HFFc6 (cell line): ENCODE results near the gene CCSER1. TPM values are rescaled to one million over a fixed set of nuclear protein-coding genes. Genes with fewer than 3 reads are reported as not detected.

Source experiments
- DNase-seq: peaks from one replicate; pipeline ENCODE4 v3.0.0-alpha.2; 2018
- H3K27ac Mint-ChIP-seq: 2 replicates; pipeline ENCODE4 v1.8.0; 2020; ENCODE audit warnings: mild to moderate bottlenecking, mixed read lengths
- H3K27me3 Mint-ChIP-seq: 2 replicates; pipeline ENCODE4 v1.8.0; 2021; ENCODE audit warnings: mild to moderate bottlenecking, moderate library complexity, mixed read lengths; ENCODE audit not compliant: insufficient read depth
- H3K36me3 Mint-ChIP-seq: 2 replicates; pipeline ENCODE4 v1.8.0; 2021; ENCODE audit warnings: low read depth, mixed read lengths
- H3K4me1 Mint-ChIP-seq: 2 replicates; pipeline ENCODE4 v1.8.0; 2020; ENCODE audit warnings: low read depth, mixed read lengths
- H3K4me3 Mint-ChIP-seq: 2 replicates; pipeline ENCODE4 v1.8.0; 2020; ENCODE audit warnings: mild to moderate bottlenecking, moderate library complexity, mixed read lengths
- H3K9me3 Mint-ChIP-seq: 2 replicates; pipeline ENCODE4 v1.8.0; 2020; ENCODE audit warnings: mild to moderate bottlenecking, mixed read lengths
- total RNA-seq, 6 experiments: library from RNA; stranded (reverse); fragmentation: NEBNext Ultra II Directional; extraction: Animal tissue kit (Norgen Biotek cat#: 25700); gene quantifications; 2 replicates in 1 of 6; 3 replicates in 5 of 6; pipeline ENCODE4 v1.2.3, GENCODE V29; 2021
- TF ChIP-seq, protein P1 (sequence below): fragments of 200-600 bp; sonication (generic); IDR thresholded peaks from 2 replicates; pipeline ENCODE4 v1.5.0; 2021; ENCODE audit warnings: antibody characterized with exemption, mild to moderate bottlenecking

CCSER1 gene
- total RNA-seq, 6 experiments from 2014 or later = not detected

DNA sequence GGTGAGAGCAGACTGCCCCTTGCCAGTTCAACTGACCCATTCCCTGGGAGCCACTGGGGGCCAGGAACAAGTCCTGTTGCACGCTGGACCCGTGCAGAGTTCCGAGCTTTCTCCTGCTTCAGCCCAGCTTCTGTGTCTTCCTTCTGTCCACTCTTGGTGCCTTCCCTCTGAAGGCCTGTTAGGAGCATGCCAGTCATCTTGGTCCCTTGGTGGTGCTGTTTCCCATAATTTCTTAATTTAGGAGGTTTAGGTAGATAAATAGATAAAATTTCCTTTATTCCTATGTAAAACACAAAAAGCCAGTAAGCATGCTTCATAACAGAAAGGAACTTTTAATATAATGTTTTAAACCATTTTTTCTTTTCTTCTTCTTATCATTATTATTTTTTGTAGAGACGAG, 672.7 kb downstream of the CCSER1 start:
- no peak overlapping the region for H3K27ac Mint-ChIP-seq
- TF ChIP-seq, protein P1, sequence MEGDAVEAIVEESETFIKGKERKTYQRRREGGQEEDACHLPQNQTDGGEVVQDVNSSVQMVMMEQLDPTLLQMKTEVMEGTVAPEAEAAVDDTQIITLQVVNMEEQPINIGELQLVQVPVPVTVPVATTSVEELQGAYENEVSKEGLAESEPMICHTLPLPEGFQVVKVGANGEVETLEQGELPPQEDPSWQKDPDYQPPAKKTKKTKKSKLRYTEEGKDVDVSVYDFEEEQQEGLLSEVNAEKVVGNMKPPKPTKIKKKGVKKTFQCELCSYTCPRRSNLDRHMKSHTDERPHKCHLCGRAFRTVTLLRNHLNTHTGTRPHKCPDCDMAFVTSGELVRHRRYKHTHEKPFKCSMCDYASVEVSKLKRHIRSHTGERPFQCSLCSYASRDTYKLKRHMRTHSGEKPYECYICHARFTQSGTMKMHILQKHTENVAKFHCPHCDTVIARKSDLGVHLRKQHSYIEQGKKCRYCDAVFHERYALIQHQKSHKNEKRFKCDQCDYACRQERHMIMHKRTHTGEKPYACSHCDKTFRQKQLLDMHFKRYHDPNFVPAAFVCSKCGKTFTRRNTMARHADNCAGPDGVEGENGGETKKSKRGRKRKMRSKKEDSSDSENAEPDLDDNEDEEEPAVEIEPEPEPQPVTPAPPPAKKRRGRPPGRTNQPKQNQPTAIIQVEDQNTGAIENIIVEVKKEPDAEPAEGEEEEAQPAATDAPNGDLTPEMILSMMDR = no peak
- no peak overlapping the region for H3K4me3 Mint-ChIP-seq
- H3K27me3 Mint-ChIP-seq = no peaks in the 10 kb centered on the region
- H3K9me3 Mint-ChIP-seq = peaks cover 59% of the 10 kb centered on the region
- no peak for DNase-seq
- no peaks in the 10 kb centered on the region for H3K4me1 Mint-ChIP-seq
- H3K36me3 Mint-ChIP-seq = no peaks in the 10 kb centered on the region

DNA sequence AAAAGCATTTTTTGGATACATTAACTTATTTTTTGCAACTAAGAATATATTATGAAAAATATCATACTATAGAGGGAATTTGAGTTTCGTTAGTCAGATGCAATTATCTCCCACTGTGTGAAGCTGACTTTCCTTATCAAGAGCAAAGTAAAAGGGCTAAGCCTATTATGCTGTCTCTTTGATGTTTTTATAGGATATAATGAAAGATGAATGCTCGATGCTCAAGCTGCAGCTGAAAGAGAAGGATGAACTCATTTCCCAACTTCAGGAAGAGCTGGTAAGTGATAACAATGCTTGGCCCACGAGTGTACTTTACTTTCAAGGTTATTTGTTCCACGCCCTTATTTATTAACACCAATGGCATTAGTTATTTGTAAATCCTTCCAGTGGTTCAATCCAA, 688.4 kb downstream of the CCSER1 start:
- TF ChIP-seq, protein P1 = no peak
- Mint-ChIP-seq H3K4me1 (no peaks in the 10 kb centered on the region), H3K4me3 (no peak overlapping the region), H3K27ac (no peak overlapping the region), H3K27me3 (no peaks in the 10 kb centered on the region), H3K36me3 (no peaks in the 10 kb centered on the region), H3K9me3 (peaks cover 45% of the 10 kb centered on the region)
- DNase-seq = no peak

DNA sequence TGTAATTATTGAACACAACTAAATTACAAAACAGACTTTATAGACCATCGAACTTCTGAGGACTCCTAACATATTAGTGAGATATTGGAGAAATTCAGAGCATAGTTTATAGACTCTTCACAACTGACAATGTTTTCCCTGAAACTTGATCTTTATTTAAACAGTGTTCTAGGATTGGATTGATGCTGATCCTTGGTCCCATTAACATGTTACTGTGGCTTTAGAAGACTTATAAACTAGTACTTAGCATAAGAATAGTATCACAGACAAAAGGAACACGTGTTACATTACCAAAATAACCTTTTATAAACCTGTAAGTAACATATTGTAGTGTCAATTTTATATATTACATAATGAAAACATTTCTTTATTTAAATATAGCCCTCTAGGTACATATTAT, 689.6 kb downstream of the CCSER1 start:
- no peaks in the 10 kb centered on the region for H3K4me1 Mint-ChIP-seq
- H3K27me3 Mint-ChIP-seq = no peaks in the 10 kb centered on the region
- no peaks in the 10 kb centered on the region for H3K36me3 Mint-ChIP-seq
- H3K27ac Mint-ChIP-seq = no peak overlapping the region
- H3K9me3 Mint-ChIP-seq = peaks cover 39% of the 10 kb centered on the region
- TF ChIP-seq, protein P1 = no peak
- DNase-seq = no peak
- H3K4me3 Mint-ChIP-seq = no peak overlapping the region

DNA sequence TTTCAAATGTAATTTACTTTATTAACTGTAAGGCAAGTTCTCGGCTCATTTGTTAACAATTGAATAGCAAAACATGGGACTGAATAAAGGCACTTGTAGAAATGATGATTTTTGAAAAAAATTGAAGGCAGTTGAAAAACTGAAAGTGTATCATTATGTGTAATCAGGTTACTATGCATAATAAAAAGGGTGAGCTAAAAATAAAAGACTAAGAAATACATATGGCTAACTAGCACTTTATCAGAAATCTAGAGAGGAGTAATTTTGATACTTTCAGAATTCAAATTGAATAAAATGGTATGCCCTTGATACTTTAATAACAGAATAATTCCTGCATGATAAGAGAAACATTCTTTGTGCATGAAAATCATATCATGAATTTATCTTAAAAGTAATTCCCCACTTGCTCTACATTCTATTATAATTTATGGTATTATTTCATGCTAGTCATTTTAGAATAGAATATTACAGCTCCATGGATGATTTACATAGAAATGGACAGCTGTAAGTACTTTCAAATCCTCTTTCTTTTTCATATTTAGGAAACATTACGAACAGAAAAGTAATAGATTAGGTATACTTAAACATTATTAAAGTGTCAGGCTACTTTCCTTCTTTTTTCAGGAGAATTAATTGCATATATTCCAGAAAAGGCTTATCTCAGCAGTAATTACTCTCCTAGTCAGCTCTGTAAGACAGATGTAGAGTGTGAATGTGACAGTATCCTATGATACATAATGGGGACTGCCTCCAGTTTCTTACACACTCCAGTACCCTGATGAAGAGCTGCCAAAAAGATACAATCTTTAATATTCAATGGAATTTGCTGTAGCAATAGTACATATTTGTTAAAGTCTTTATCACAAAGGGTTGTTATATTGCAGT, 697.3 kb downstream of the CCSER1 start:
- Mint-ChIP-seq H3K4me1 (no peaks in the 10 kb centered on the region), H3K9me3 (peaks cover 28% of the 10 kb centered on the region), H3K27me3 (no peaks in the 10 kb centered on the region), H3K4me3 (no peak overlapping the region), H3K27ac (no peak overlapping the region), H3K36me3 (no peaks in the 10 kb centered on the region)
- DNase-seq = no peak
- TF ChIP-seq, protein P1 = no peak

DNA sequence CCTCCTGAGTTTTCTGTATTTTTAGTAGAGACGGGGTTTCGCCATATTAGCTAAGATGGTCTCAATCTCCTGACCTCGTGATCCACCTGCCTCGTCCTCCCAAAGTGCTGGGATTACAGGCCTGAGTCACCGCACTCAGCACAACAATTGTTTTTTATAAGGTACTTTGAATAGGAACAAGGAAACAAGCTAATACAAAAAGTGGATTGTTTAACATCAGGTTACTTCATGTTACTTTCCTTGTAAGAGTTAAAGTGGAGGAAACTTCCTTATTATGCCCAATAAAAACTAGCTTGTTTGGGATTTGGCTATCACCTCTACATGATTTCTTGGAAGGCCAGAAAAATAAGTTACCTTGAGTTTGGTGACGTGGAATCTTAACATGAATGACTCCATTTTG, 698.7 kb downstream of the CCSER1 start:
- H3K27me3 Mint-ChIP-seq = no peaks in the 10 kb centered on the region
- no peak for DNase-seq
- TF ChIP-seq, protein P1 = no peak
- no peak overlapping the region for H3K27ac Mint-ChIP-seq
- H3K4me3 Mint-ChIP-seq = no peak overlapping the region
- H3K4me1 Mint-ChIP-seq = no peaks in the 10 kb centered on the region
- H3K9me3 Mint-ChIP-seq = peaks cover 28% of the 10 kb centered on the region
- H3K36me3 Mint-ChIP-seq = no peaks in the 10 kb centered on the region
